Measurements from ENCODE around the gene RCN1.

DNA sequence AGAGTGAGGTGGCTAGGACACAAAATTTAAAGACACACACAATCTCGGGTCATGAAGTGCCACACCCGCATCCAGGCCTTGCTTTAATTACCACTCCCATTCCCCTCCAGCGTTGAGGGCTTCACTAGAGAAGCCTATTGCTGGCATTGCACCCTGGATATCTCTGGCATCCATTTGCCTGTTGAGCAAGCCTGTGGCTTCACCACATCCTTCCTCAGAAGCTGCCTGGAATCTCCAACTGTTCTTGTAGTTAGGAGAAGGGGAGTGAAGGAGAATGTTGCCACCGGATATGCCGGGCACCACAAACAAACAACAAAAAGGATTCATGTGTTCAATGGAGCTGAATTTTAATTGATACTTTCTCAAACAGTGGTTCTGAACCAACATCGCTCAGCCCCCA lies 34.4 kb upstream of the RCN1 start:
- TF ChIP-seq, protein P1, sequence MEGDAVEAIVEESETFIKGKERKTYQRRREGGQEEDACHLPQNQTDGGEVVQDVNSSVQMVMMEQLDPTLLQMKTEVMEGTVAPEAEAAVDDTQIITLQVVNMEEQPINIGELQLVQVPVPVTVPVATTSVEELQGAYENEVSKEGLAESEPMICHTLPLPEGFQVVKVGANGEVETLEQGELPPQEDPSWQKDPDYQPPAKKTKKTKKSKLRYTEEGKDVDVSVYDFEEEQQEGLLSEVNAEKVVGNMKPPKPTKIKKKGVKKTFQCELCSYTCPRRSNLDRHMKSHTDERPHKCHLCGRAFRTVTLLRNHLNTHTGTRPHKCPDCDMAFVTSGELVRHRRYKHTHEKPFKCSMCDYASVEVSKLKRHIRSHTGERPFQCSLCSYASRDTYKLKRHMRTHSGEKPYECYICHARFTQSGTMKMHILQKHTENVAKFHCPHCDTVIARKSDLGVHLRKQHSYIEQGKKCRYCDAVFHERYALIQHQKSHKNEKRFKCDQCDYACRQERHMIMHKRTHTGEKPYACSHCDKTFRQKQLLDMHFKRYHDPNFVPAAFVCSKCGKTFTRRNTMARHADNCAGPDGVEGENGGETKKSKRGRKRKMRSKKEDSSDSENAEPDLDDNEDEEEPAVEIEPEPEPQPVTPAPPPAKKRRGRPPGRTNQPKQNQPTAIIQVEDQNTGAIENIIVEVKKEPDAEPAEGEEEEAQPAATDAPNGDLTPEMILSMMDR (IDR thresholded peaks at IDR 0.05), result no peak
- TF ChIP-seq POLR2A (IDR thresholded peaks at IDR 0.05), result no peak

All from heart left ventricle (tissue), 13 donors.